Esophagus squamous epithelium (tissue), 4 donors: ENCODE results near the gene LYSET.

ENCODE experiments used
- POLR2A ChIP-seq, 4 donors: fragments of 450-650 bp; IDR thresholded peaks; one replicate each; pipeline ENCODE4 v1.6.1; 2017; ENCODE audit warnings: antibody characterized with exemption in 4 of 4, mild to moderate bottlenecking in 4 of 4, moderate library complexity in 3 of 4
- TF ChIP-seq, protein P1 (sequence below), 6 experiments: fragments of 450-650 bp in 4 of 6; fragments of 200-600 bp in 2 of 6; sonication (generic) in 2 of 6; IDR thresholded peaks; one replicate each; pipeline ENCODE4 v1.5.1; 2016 to 2019; ENCODE audit warnings: antibody characterized with exemption in 6 of 6, mild to moderate bottlenecking in 4 of 6, moderate library complexity in 4 of 6

DNA sequence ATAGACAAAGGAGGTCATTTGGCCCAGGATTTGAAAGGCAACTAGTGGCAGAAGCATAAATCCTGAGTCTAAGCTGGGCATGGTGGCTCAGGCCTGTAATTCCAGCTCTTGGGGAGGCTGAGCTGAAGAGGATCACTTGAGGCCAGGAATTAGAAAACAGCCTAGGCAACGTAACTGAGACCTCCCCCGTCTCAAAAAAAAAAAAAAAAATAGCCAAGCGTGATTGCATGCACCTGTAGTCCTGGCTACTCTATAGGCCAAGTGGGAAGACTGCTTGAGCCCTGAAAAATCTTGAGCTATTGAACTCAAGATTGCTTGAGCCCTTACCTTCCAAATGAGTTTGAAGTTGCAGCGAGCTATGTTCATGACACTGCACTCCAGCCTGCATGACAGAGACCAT, 13.9 kb downstream of the LYSET start:
- TF ChIP-seq, protein P1, sequence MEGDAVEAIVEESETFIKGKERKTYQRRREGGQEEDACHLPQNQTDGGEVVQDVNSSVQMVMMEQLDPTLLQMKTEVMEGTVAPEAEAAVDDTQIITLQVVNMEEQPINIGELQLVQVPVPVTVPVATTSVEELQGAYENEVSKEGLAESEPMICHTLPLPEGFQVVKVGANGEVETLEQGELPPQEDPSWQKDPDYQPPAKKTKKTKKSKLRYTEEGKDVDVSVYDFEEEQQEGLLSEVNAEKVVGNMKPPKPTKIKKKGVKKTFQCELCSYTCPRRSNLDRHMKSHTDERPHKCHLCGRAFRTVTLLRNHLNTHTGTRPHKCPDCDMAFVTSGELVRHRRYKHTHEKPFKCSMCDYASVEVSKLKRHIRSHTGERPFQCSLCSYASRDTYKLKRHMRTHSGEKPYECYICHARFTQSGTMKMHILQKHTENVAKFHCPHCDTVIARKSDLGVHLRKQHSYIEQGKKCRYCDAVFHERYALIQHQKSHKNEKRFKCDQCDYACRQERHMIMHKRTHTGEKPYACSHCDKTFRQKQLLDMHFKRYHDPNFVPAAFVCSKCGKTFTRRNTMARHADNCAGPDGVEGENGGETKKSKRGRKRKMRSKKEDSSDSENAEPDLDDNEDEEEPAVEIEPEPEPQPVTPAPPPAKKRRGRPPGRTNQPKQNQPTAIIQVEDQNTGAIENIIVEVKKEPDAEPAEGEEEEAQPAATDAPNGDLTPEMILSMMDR (IDR thresholded peaks at IDR 0.05), result no peak
- no peak for TF ChIP-seq POLR2A (IDR thresholded peaks at IDR 0.05)
